ENCODE measurements around the gene SNRPN.

Gene SNRPN

GRCh38 chr15:25022233-25022632 lies 67.4 kb downstream of the SNRPN start:
- H3K27ac Mint-ChIP-seq: no peak overlapping the region
- H3K36me3 Mint-ChIP-seq (ENCODE audit: low read depth): peaks cover 72% of the 10 kb centered on the region
- H3K9me3 Mint-ChIP-seq: peaks cover 74% of the 10 kb centered on the region
- no peak overlapping the region for H3K4me3 Mint-ChIP-seq
- DNase-seq: no peak
- no peaks in the 10 kb centered on the region for H3K27me3 Mint-ChIP-seq
- H3K4me1 Mint-ChIP-seq (ENCODE audit: low read depth): no peaks in the 10 kb centered on the region
